HFF-Myc (cell line): Measurements from ENCODE around the gene NMB.

ENCODE experiments used
- DNase-seq: peaks from one replicate; pipeline ENCODE4 v3.0.0-alpha.2; 2011; ENCODE audit warnings: low read depth; ENCODE audit errors: extremely low read depth
- H3K4me3 ChIP-seq: replicated peaks from 2 replicates; pipeline ENCODE4 v1.5.1; 2011; ENCODE audit warnings: low read depth, mild to moderate bottlenecking, control low read depth, low read length
- CTCF ChIP-seq: IDR thresholded peaks from 2 replicates; pipeline ENCODE4 v1.5.1; 2012; ENCODE audit warnings: mild to moderate bottlenecking, low read depth, low read length, control low read depth; ENCODE audit errors: missing control alignments

The NMB gene

GRCh38 chr15:84657748-84658079 is 285 bp downstream of the NMB start:
- DNase-seq = no peak
- no peak for TF ChIP-seq CTCF
- H3K4me3 ChIP-seq = peak overlapping the region; percentile 51

GRCh38 chr15:84656972-84657371 is 1.0 kb downstream of the NMB start:
- no peak for DNase-seq

GRCh38 chr15:84654689-84655453 is 3.1 kb downstream of the NMB start:
- peak; percentile 70 for TF ChIP-seq CTCF
- peak overlapping the region; percentile 68 for H3K4me3 ChIP-seq
- DNase-seq = no peak

More at GRCh38 chr15:84656972-84657371, 1.0 kb downstream of the NMB start:
- H3K4me3 ChIP-seq = no peak overlapping the region
- TF ChIP-seq CTCF = no peak

GRCh38 chr15:84653910-84654688 is 3.9 kb downstream of the NMB start, which contains the start of gene WDR73:
Gene WDR73, minus strand, starts transcription at chr15:84654283. Its CDS starts 9 bp downstream, at chr15:84654274.
- peak within 1 kb of the TSS; percentile 68 for H3K4me3 ChIP-seq
- no peak for TF ChIP-seq CTCF
- DNase-seq = no peak

GRCh38 chr15:84653584-84653909 is 4.5 kb downstream of the NMB start:
- DNase-seq = no peak
- peak overlapping the region; percentile 68 for H3K4me3 ChIP-seq
- no peak for TF ChIP-seq CTCF

GRCh38 chr15:84649706-84650105 is 8.3 kb downstream of the NMB start:
- no peak for TF ChIP-seq CTCF
- no peak overlapping the region for H3K4me3 ChIP-seq
- no peak for DNase-seq

- no peak for DNase-seq
- H3K4me3 ChIP-seq = no peak overlapping the region
- TF ChIP-seq CTCF = no peak
Observed at GRCh38 chr15:84648539-84648938, 9.5 kb downstream of the NMB start.
